Choroid plexus epithelial cell (primary cell): ENCODE results near the gene TOMM20.
A peak's percentile ranks its signal among the peaks of the same experiment; 100 is the strongest.

Experiments
- DNase-seq: peaks from one replicate; pipeline ENCODE4 v3.0.0-alpha.2; 2010; ENCODE audit warnings: low read depth
- H3K4me3 ChIP-seq: 2 replicates; pipeline ENCODE4 v1.5.1; 2011; ENCODE audit warnings: low read depth, mild to moderate bottlenecking, control low read depth, low read length, moderate library complexity
- CTCF ChIP-seq: conservative IDR thresholded peaks from 2 replicates; pipeline ENCODE4 v1.5.1; 2011; ENCODE audit warnings: low read depth, mild to moderate bottlenecking, control low read depth, inconsistent platforms, low read length, moderate library complexity

Gene TOMM20

DNA sequence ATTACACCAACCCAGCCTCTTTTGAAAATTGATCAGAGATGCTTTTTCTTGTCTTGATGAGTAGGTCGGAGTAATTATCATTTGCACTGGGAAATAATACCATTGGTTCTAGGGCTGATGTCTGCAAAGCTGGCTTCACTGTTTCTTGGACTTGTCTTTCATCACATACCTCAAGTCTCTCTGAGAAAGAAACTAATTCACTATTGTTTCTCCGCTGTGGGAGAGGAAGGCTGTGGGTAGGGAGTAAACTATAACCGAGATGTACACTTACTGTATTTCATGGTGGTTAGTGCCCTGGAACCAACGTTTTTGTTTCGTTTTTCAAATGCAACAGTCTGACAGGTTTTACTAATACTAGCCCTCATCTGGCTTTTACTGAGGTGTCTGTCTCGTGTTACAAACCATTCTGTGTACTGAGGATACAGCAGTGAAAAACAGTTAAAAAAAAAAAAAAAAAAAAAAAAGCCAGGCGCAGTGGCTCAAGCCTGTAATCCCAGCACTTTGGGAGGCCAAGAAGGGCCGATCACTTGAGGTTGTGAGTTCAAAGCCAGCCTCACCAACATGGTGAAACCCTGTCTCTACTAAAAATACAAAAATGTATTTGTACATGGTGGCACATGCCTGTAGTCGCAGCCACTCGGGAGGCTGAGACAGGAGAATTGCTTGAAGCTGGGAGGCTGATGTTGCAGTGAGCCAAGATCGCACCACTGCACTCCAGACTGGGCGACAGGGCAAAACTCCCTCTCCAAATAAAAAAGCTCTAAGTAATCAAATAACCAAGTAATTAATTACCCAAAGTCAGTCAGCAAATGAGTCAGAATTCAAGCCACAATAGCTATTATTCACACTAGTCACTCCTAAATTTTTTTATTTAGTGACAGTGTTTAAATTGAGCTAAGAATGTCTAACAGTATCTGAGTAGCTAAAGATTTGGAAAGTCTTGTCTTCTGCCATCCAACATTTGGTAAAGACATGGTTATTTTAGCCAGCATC is 23.3 kb downstream of the TOMM20 start:
- H3K4me3 ChIP-seq = no peak overlapping the region
- TF ChIP-seq CTCF = no peak
- peak; percentile 20 for DNase-seq

GRCh38 chr1:235102993-235103411 is 25.6 kb downstream of the TOMM20 start:
- no peak for TF ChIP-seq CTCF
- H3K4me3 ChIP-seq = no peak overlapping the region
- no peak for DNase-seq

DNA sequence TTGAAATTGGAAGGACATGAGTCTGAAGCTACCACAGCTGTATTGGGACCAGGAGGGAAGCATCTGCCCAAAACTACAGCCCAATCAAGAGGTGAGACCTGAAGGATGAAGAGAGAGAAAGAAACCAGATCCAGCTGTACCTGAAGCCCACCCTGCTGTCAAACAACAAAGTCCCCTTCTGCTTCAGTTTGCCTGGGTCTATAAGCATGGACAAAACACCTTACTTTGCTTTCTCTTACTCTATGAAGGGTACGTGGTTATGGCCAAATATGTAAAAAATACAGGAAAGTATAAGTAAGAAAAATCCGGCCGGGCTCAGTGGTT is 26.4 kb downstream of the TOMM20 start:
- no peak for TF ChIP-seq CTCF
- no peak for DNase-seq
- H3K4me3 ChIP-seq = no peak overlapping the region

- no peak for TF ChIP-seq CTCF
- H3K4me3 ChIP-seq = no peak overlapping the region
- DNase-seq = no peak
Measured at GRCh38 chr1:235101558-235102258, 26.9 kb downstream of the TOMM20 start.

- H3K4me3 ChIP-seq = no peak overlapping the region
- no peak for TF ChIP-seq CTCF
- peak; percentile 49 for DNase-seq
Measured at GRCh38 chr1:235100194-235100772, 28.4 kb downstream of the TOMM20 start.

GRCh38 chr1:235098991-235099390 is 29.6 kb downstream of the TOMM20 start:
- H3K4me3 ChIP-seq = no peak overlapping the region
- no peak for DNase-seq
- no peak for TF ChIP-seq CTCF
